Loucy (cell line): Measurements from ENCODE around the gene AP3S1.

Source experiments
- H2AFZ ChIP-seq: fragments of 200-600 bp; sonication (generic); 2 replicates; pipeline ENCODE4 v1.6.0; 2016; ENCODE audit warnings: antibody characterized with exemption, mild to moderate bottlenecking, low read length, moderate library complexity
- H3F3A ChIP-seq: fragments of 200-600 bp; 2 replicates; pipeline ENCODE4 v1.6.0; 2016; ENCODE audit warnings: antibody characterized with exemption, low read depth, mild to moderate bottlenecking
- H3K27me3 ChIP-seq: fragments of 200-600 bp; sonication (generic); 2 replicates; pipeline ENCODE4 v1.6.1; 2014; ENCODE audit warnings: low read length, mild to moderate bottlenecking; ENCODE audit not compliant: insufficient read depth, poor library complexity, severe bottlenecking
- H3K36me3 ChIP-seq: fragments of 200-600 bp; sonication (generic); 2 replicates; pipeline ENCODE4 v1.6.1; 2016; ENCODE audit warnings: low read length; ENCODE audit not compliant: insufficient read depth
- H3K4me1 ChIP-seq: fragments of 200-600 bp; sonication (generic); 2 replicates; pipeline ENCODE4 v1.5.1; 2014; ENCODE audit warnings: low read length, mild to moderate bottlenecking; ENCODE audit not compliant: insufficient read depth, poor library complexity, severe bottlenecking
- H3K4me2 ChIP-seq: fragments of 200-600 bp; sonication (generic); 2 replicates; pipeline ENCODE4 v1.6.0; 2014; ENCODE audit warnings: antibody characterized with exemption, low read length, low read depth, mild to moderate bottlenecking; ENCODE audit not compliant: poor library complexity, severe bottlenecking
- H3K4me3 ChIP-seq: fragments of 200-600 bp; sonication (generic); 2 replicates; pipeline ENCODE4 v1.5.1; 2014; ENCODE audit warnings: low read length, mild to moderate bottlenecking, mixed read lengths; ENCODE audit not compliant: poor library complexity, severe bottlenecking
- H3K79me2 ChIP-seq: fragments of 200-600 bp; sonication (generic); 2 replicates; pipeline ENCODE4 v1.6.1; 2014; ENCODE audit warnings: low read length; ENCODE audit not compliant: insufficient read depth
- H3K9ac ChIP-seq: fragments of 200-600 bp; sonication (generic); 2 replicates; pipeline ENCODE4 v1.6.0; 2014; ENCODE audit warnings: mild to moderate bottlenecking, low read depth, low read length, moderate library complexity; ENCODE audit not compliant: poor library complexity, severe bottlenecking
- H3K9me2 ChIP-seq: fragments of 200-600 bp; sonication (generic); replicated peaks from 2 replicates; pipeline ENCODE4 v1.6.1; 2016; ENCODE audit warnings: low read depth, low read length, mixed read lengths
- H3K9me3 ChIP-seq: fragments of 200-600 bp; sonication (generic); 2 replicates; pipeline ENCODE4 v1.6.1; 2014; ENCODE audit warnings: mild to moderate bottlenecking, antibody characterized with exemption, low read length, low read depth; ENCODE audit not compliant: insufficient read depth
- H4K20me1 ChIP-seq: fragments of 200-600 bp; sonication (generic); 2 replicates; pipeline ENCODE4 v1.6.0; 2014; ENCODE audit warnings: antibody characterized with exemption, low read length, mild to moderate bottlenecking; ENCODE audit not compliant: insufficient read depth, poor library complexity, severe bottlenecking
- EZH2phosphoT487 ChIP-seq: fragments of 200-600 bp; IDR thresholded peaks from 2 replicates; pipeline ENCODE4 v1.6.1; 2018; ENCODE audit warnings: antibody characterized with exemption, mild to moderate bottlenecking, moderate library complexity, borderline replicate concordance
- TF ChIP-seq, protein P1 (sequence below): fragments of 200-600 bp; sonication (generic); conservative IDR thresholded peaks from 2 replicates; pipeline ENCODE4 v1.5.1; 2014; ENCODE audit warnings: mild to moderate bottlenecking, antibody characterized with exemption, low read length

Gene AP3S1

GRCh38 chr5:115939059-115939458 lies 97.3 kb downstream of the AP3S1 start:
- Histone ChIP-seq H3K9me3 (no peaks in the 10 kb centered on the region), H3K9ac (no peak overlapping the region), H3K79me2 (no peaks in the 10 kb centered on the region), H3K9me2 (no peaks in the 10 kb centered on the region), H3K4me2 (no peak overlapping the region), H2AFZ (no peak overlapping the region), H3K27me3 (no peaks in the 10 kb centered on the region), H3K4me3 (no peak overlapping the region), H3F3A (no peaks in the 10 kb centered on the region), H3K36me3 (no peaks in the 10 kb centered on the region), H4K20me1 (no peaks in the 10 kb centered on the region), H3K4me1 (no peaks in the 10 kb centered on the region)
- no peak for TF ChIP-seq EZH2phosphoT487
- TF ChIP-seq, protein P1, sequence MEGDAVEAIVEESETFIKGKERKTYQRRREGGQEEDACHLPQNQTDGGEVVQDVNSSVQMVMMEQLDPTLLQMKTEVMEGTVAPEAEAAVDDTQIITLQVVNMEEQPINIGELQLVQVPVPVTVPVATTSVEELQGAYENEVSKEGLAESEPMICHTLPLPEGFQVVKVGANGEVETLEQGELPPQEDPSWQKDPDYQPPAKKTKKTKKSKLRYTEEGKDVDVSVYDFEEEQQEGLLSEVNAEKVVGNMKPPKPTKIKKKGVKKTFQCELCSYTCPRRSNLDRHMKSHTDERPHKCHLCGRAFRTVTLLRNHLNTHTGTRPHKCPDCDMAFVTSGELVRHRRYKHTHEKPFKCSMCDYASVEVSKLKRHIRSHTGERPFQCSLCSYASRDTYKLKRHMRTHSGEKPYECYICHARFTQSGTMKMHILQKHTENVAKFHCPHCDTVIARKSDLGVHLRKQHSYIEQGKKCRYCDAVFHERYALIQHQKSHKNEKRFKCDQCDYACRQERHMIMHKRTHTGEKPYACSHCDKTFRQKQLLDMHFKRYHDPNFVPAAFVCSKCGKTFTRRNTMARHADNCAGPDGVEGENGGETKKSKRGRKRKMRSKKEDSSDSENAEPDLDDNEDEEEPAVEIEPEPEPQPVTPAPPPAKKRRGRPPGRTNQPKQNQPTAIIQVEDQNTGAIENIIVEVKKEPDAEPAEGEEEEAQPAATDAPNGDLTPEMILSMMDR, result no peak

- Histone ChIP-seq H3K36me3 (no peaks in the 10 kb centered on the region), H4K20me1 (no peaks in the 10 kb centered on the region)
- TF ChIP-seq EZH2phosphoT487, result no peak
- TF ChIP-seq, protein P1, result no peak
Measured at GRCh38 chr5:115940080-115940810, 98.5 kb downstream of the AP3S1 start.

GRCh38 chr5:115941051-115941675 lies 99.4 kb downstream of the AP3S1 start:
- H3F3A ChIP-seq, result no peaks in the 10 kb centered on the region
- H3K9me2 ChIP-seq, result no peaks in the 10 kb centered on the region
- H3K9ac ChIP-seq, result no peak overlapping the region
- TF ChIP-seq, protein P1, result no peak
- no peak for TF ChIP-seq EZH2phosphoT487
- H4K20me1 ChIP-seq, result no peaks in the 10 kb centered on the region
- no peak overlapping the region for H3K4me2 ChIP-seq
- H3K4me1 ChIP-seq, result no peaks in the 10 kb centered on the region
- H3K9me3 ChIP-seq, result no peaks in the 10 kb centered on the region
- no peaks in the 10 kb centered on the region for H3K36me3 ChIP-seq
- no peak overlapping the region for H2AFZ ChIP-seq
- H3K27me3 ChIP-seq, result no peaks in the 10 kb centered on the region
- no peaks in the 10 kb centered on the region for H3K79me2 ChIP-seq
- H3K4me3 ChIP-seq, result no peak overlapping the region

More at GRCh38 chr5:115940080-115940810, 98.5 kb downstream of the AP3S1 start:
- H3K4me1 ChIP-seq, result no peaks in the 10 kb centered on the region
- no peaks in the 10 kb centered on the region for H3K27me3 ChIP-seq
- no peaks in the 10 kb centered on the region for H3K79me2 ChIP-seq
- H3K4me2 ChIP-seq, result no peak overlapping the region
- no peaks in the 10 kb centered on the region for H3F3A ChIP-seq
- H3K9ac ChIP-seq, result no peak overlapping the region
- no peak overlapping the region for H2AFZ ChIP-seq
- H3K4me3 ChIP-seq, result no peak overlapping the region
- H3K9me3 ChIP-seq, result no peaks in the 10 kb centered on the region
- no peaks in the 10 kb centered on the region for H3K9me2 ChIP-seq
